ENCODE results near the gene DCAF4.
"Not testable (repeated sequence)": the region's sequence is repeated elsewhere in the genome, so short reads cannot be mapped to it uniquely, and the experiment has no call there.

The DCAF4 gene

DNA sequence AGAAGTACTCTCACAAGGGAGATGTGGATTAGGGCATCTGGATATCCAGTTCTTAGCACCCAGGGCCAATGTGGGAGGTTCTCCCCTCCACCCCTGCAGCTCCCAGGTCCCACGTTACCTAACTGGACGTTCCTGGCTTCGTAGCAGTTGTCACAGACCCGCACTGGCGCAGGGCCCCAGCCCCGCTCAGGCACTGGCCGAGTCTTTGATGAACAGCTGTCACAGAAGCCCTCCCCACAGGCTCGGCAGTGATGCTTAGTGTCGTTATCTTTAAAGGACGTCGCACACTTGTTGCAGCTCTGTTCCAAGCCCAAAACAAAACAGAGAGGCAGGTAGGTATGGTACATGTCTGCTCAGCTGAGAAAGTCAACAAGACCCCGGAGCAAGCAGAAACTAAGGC, 48.4 kb downstream of the DCAF4 start:
- DNase-seq: no peak

DNA sequence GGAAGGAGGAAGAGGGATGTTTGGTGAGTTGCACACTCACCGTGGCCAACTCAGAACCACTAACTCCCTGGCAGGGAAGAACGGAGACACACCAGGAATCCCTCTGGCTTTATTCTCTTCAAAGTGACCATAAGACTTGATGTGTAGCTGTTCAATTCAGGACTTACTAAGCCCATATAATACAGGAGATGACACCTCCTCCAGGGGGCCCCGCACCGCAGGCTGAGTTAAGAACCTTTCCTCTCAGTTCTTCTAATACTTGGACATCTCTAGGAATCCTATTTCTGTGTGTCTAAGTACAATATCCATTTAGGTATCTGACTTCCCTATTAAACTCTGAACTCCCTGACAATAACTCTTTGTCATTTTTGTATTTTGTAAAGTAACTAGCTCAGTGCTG, 49.5 kb downstream of the DCAF4 start:
- DNase-seq: no peak

- no peak for DNase-seq
Measured at GRCh38 chr14:72978856-72979255, 52.6 kb downstream of the DCAF4 start.

DNA sequence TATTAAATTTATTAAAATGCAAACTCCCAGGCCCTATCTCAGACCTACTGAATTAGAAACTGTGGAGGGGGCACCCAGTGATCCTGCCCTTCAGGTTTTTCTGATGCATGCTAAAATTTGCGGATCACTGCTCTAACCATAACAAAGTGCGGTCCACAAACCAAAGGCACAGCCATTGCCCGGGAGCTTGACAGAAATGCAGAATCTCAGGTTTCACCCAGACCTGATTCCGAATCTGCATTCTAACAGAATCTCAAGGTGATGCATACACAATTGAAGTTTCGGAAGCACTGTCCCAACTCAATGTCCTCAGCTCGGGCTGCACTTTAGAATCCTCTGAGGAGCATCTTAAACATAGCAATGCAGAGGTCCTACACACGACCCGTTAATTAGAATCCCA, 54.6 kb downstream of the DCAF4 start:
- DNase-seq: no peak

GRCh38 chr14:72982146-72982708, 56.0 kb downstream of the DCAF4 start:
- no peak for DNase-seq

- DNase-seq: no peak
Measured at GRCh38 chr14:72986214-72986613, 60.0 kb downstream of the DCAF4 start.

DNA sequence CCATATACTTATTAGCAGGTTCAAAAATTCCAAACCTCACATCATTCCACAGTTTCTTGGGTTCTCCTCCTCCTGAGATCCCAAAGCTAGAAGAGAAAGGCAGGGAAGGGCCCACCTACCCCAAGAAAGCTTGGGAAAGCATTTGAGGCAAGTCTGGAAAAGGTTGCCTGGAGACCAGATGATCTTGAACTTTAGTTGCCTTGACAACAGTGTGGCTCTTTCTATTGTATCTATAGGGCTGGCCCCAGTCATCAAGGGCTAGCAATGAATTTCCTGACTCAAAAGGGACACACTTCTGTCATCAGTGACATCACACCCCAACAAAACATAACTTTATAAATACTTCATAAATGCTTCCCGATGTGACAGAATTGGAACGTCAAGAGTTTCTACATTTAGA, 60.6 kb downstream of the DCAF4 start:
- DNase-seq: no peak

GRCh38 chr14:72990171-72990570, 63.9 kb downstream of the DCAF4 start:
- DNase-seq: no peak

DNA sequence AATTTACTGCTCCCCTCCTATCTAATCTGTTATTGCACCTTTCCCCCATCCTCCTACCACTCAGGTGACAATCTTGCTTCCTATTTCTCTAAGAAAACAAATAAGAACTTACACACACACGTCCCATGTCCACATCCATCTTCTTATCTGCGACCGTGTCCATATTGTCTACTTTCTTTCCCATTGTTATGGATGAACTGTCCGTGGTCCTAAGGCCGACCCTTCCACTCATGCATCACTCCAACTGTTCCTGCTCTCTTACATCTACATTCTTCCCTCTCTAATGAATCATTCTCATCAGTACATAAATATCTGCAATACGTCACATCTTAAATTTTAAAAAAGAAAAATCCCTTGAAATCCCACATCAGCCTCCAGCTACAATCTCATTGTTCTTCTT, 70.7 kb downstream of the DCAF4 start:
- DNase-seq: no peak

- no peak for DNase-seq
Measured at GRCh38 chr14:72998252-72998903, 72.1 kb downstream of the DCAF4 start.

DNA sequence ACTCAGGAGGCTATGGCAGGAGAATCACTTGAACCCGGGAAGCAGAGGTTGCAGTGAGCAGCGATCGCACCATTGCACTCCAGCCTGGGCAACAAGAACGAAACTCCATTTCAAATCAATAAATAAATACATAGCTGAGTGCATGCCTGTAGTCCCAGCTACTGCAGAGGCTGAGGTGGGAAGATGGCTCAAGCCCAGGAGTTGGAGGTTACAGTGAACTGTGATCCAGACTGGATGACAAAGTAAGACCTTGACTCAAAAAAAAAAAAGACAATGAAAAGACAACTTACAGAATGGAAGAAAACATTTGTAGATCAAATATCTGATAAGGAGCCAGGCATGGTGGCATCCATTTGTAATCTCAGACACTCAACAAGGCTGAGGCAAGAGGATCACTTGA, 73.1 kb downstream of the DCAF4 start:
- DNase-seq: no peak

GRCh38 chr14:73000073-73000472, 73.8 kb downstream of the DCAF4 start:
- DNase-seq: no peak

- no peak for DNase-seq
Measured at GRCh38 chr14:73003681-73004080, 77.4 kb downstream of the DCAF4 start.

- DNase-seq: not testable (repeated sequence)
Measured at GRCh38 chr14:73004641-73005040, 78.4 kb downstream of the DCAF4 start.

DNA sequence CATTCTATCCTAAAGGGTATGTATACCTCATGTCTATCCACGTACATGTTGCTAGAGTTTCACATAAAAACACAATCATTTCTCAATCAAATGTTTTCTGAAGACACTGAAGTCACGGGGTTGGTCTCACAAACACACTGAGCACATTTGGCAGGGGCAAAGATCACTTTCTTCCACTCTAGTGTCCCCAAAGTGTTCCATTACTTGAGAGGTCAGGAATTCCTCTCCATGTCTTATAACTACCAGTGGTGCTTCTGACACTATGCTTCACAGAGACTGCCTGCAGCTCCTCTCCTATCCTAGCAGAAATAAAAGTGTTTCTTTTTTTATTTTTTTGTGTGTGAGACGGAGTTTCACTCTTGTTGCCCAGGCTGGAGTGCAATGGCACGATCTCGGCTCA, 81.6 kb downstream of the DCAF4 start:
- DNase-seq: no peak

- DNase-seq: no peak
Measured at GRCh38 chr14:73008501-73008900, 82.2 kb downstream of the DCAF4 start.

Data from NCI-H1092 (cell line).